GM13977 (cell line): ENCODE results near the gene LARP4.
"Not testable (repeated sequence)": the region's sequence is repeated elsewhere in the genome, so short reads cannot be mapped to it uniquely, and the experiment has no call there.

ENCODE experiments used
- DNase-seq: peaks from one replicate; pipeline ENCODE4 v3.0.0; 2012; ENCODE audit warnings: low spot score
- CTCF ChIP-seq: IDR thresholded peaks from 2 replicates; pipeline ENCODE4 v1.5.1; 2012; ENCODE audit warnings: mild to moderate bottlenecking, control low read depth; ENCODE audit not compliant: insufficient read depth; ENCODE audit errors: extremely low read depth, missing control alignments
- in situ Hi-C: fragments of 300-500 bp; cut with MboI; formaldehyde crosslinking; loops from one replicate; pipeline ENCODE4 v1.12.0; 2022; ENCODE audit warnings: low sequenced_read_pairs, low pct_unique_long_range_greater_than_20kb, mixed read lengths, inconsistent platforms; ENCODE audit not compliant: unreplicated experiment

The LARP4 gene

GRCh38 chr12:50482571-50482970 is 81.9 kb downstream of the LARP4 start:
- DNase-seq: no peak
- in situ Hi-C loops: no loop called here
- no peak for TF ChIP-seq CTCF

GRCh38 chr12:50483488-50483887 is 82.8 kb downstream of the LARP4 start:
- DNase-seq: no peak
- no peak for TF ChIP-seq CTCF
- in situ Hi-C loops: no loop called here

DNA sequence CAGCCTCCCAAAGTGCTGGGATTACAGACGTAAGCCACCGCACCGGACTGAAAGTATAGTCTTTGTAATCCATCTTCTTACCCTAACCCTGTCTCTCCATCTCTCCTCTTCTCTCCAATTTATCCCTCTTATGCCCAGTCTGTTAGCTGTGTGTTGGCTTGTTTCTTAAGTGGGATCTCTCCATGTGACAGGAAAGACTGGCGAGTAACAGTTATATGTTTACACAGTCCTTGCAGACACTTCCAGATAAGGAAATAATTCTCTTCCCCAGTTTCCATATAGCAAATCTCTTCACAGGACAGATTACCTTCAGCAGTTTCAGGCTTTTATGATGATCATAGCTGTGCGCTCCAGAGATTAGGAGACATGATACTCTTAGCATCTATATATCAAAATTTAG is 88.1 kb downstream of the LARP4 start:
- no peak for DNase-seq
- in situ Hi-C loops: no loop called here
- no peak for TF ChIP-seq CTCF

DNA sequence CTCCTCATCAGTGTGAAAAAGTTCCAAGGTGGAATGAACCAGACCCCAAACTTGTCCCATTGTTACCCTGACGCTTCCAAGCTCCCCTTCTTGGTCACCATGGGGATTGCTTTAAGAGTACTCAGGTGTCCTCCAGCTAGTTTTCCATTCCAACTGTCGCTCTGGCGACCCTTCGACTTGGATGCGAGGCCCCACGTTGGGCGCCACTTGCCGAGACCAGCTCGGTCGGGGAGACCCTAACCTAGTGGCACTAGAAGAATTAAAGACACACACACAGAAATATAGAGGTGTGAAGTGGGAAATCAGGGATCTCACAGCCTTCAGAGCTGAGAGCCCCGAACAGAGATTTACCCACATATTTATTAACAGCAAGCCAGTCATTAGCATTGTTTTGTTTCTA is 97.4 kb downstream of the LARP4 start:
- in situ Hi-C loops, DNase-seq: not testable (repeated sequence)

DNA sequence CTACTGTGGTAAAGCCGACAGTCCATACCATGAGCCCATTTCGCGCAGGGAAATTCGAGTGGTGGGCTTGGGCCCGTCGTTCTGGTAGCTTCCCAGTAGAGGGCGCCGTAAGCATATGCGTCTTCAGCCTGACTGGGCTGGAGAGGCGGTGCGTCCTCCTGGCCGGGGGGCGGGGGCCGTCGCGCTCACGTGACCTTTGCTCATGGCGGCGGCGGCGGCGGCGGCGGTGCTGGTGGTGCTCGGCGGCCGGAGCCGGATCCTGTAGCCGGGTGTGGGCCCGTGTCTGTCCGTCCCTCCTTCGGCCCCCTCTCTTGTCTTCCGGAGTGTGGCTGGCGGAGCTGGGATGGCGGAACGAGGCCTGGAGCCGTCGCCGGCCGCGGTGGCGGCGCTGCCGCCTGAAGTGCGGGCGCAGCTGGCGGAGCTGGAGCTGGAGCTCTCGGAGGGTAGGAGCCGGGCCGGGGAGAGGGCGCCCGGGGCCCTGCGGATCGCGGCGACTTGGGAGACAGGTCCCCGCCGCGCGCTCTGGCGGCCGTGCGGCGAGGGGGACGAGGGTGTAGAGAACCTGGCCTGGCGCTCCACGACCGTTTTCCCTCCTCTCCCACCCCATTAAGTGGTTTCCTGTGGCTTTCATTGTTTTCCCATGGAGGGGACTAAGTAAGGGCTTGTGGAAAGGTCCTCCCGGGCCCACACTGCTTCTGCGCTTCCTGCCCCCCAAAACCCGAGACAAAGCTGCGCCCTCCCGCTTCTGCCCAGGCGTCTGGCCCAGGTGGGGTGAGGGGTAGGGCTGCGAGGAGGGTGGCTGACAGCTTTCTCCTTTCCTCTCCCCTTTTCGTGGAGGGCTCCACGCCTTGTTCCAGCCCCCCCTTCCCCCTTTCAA is 104.4 kb downstream of the LARP4 start, which contains the start of gene DIP2B:
Gene DIP2B (plus strand): TSS at position 188 of the 877 bp plus-strand sequence. CDS start 156 bp downstream, at position 344.
- in situ Hi-C loops: loop anchor here (10.0 to 25.0 kb wide), 2 partner anchors 130 to 832 kb away; partner anchors contain the start of gene CELA1
- TF ChIP-seq CTCF: peak; percentile 96
- DNase-seq: peak; percentile 89

DNA sequence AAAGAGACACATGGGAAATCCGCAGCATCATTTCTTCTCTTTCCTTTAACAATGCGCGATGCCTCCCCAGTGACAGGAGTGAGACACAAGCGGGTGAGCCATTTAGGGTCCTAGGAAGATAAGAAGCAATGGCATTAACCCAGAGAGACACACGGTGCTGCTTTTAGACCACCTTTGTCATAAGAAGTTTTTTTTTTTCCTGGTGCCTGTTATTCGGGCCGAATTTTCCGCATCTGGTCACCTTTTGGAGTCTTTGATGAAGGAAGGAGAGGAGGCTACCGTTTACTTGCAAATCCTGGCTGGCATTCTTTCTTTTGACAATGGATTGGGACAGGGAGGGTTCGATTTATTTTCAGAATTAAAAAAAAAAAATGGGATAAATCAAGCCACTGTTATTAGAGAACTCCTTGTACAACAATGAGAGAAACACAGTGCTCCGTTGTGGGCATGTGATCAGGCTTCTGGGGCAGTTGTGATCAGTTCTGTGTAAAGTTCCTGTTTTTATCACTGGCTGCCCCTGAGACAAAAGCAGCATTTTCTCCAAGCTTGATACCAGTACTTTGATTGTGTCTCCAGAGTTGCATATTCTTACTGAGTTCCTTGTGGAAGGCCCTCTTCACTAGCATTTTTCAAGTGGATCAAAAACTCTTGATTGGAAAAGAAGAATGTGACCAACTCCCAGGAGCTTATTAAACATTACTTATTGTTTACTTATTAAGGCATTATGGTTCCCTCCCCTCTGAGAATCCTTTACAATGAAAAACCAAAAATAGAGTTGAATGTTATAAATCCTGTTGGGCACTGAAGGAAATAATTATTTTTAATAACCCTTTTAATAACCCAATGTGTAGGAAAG is 105.2 kb downstream of the LARP4 start:
- in situ Hi-C loops: loop anchor here (10.0 to 25.0 kb wide), 2 partner anchors 129 to 831 kb away; partner anchors contain the start of gene CELA1
- peak; percentile 34 for DNase-seq
- peak; percentile 9 for TF ChIP-seq CTCF
